ENCODE results near the gene HLA-DQA1.
"Not testable (repeated sequence)": the region's sequence is repeated elsewhere in the genome, so short reads cannot be mapped to it uniquely, and the experiment has no call there.

Gene HLA-DQA1

DNA sequence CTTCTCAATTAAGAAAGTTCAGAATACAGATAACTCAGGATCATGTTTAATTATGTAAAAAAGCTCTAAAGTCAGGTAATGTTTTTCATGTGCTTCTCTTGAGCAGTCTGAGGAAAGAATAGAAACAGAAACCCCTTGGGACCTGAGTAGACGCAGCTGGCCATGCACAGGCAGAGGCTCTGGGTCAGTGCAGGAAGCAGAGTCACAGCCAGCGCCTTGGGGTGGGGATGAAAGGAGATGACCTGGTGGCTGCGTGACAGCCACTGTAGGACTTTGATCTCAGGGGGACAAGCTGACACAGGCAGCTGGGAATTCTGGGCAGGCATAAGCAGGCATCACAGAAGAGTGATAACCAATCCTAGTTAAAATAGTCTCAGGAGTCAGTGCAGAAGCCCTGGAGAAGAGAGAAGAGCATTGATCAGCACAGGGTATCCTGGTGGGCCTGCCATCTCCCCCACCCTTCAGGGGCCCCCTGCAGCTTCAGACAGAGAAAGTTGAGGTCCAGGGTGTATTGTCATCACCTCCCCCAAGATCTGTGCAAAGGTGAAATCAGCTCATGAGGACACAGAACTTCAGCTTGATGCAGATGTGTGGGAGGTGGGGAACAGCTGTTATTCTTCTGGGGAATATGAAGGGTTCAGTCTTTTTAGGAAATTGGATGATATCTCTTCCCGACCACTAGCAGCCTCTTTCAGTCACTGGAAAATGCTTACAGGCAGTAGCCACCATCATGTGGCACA is 22.8 kb downstream of the HLA-DQA1 start:
- DNase-seq, result no peak

GRCh38 chr6:32662099-32662498 is 24.9 kb downstream of the HLA-DQA1 start:
- no peak for DNase-seq

DNA sequence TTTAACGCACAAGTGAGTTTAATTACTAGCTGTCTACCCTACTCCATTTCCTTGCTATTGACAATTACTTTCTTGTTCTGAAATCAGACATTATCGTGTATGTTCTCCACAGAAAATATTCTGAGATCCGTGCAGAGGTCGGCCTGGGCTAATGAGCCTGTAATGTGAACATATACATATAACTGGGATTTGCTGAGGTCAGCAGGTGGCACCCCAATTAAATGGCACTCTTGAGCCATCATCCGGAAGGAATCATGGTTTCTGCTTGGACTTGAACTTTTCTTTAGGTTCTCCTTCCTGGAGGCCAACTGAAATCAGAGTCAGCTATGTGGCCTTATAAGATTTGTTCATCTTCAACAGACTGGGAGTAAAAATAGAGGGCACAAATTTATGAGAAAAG is 25.6 kb downstream of the HLA-DQA1 start:
- no peak for DNase-seq

DNA sequence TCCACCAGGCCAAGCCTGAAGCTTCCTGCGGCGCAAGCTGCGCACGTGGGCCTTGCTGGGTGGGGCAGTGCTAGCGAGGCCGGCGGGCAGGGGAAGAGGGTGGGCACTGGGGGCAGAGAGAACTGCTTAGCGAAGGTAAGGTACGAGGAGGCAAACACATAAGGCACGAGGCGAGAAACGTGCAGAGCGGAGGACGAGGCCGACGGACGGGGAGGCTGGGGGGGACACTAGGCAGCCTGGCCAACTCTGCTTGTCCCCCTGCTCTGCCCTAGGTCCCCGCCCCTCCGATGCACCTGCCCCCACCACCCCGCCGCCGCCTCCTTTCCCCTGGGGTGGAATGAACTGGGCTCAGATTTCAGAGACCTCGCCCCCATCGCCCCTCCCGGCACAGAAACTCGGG is 27.1 kb downstream of the HLA-DQA1 start:
- DNase-seq, result no peak

DNA sequence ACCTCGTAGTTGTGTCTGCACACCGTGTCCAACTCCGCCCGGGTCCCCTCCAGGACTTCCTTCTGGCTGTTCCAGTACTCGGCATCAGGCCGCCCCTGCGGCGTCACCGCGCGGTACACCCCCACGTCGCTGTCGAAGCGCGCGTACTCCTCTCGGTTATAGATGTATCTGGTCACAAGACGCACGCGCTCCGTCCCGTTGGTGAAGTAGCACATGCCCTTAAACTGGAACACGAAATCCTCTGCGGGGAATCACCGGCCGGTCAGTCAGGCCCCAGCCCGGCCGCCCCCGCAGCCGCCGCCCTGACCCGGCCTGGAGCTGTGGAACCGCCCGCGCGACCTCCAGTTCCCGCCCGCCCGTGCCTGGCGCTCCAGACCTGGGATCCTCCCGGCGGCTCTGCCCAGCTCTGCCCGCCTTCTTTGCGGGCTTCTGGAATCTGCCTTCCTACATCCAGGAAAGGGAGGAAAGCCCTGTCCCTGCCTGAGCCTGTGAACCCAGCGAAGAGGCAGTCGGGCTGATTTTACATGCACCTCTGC is 27.7 kb downstream of the HLA-DQA1 start:
- no peak for DNase-seq

DNA sequence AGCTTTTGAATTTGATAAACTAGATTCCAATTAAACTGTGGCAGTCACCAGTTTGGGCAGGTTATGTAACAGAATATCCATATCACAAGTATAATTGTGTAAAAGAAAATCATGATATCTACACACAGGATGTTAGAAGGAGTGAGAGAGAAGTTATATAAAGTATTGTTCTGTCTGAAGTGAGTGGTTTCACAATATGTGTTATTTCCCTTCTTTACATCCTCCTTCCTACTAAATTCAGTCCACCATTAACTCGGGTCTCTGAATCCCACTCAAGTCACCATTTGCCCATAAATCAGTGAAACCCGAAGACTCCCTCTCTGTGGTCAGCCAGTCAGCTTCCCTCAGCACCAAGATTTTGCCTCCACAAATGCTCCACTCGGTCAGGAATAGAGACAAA is 28.5 kb downstream of the HLA-DQA1 start:
- no peak for DNase-seq

DNA sequence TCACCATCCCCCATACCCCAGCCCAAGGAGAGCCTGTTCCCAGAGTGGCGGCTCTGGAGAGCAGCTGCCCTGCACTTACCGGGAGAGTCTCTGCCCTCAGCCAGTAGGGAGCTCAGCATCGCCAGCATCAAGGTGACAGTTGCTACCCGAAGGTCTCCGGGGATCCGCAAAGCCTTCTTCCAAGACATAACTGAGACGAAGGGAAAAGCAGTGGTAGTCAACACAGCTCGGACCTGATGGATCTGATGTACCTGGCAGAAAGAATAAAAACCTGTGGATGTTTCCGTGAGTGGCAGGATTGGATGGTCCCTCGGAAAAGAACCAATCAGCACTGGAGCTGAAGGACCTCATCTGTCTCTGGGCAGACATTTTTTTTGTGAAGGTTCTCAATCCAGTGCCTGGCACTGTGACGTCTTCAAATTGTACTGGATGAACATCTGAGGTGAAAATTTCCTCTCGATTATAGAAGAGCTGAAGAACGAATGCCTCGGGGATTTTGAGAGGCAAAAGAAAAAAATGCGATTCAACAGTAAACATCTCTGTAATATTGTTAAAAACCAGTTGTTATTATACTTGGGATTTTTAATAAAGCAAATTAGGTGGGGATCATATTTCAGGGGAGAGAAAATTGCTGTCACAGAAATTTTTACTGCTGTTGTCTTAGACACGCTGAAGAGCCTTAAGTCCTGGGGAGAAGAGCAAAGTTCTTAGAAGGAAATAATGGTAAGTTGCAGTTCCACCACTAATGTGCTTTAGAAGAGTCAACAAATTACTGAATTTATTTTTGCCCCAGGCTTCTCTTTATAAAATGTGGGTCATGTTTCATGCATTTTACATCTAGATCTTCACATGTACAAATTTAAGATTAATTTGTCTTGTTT is 29.5 kb downstream of the HLA-DQA1 start, which contains the start of gene HLA-DQB1:
Gene HLA-DQB1 (minus strand): TSS at position 238 of the 881 bp plus-strand sequence. CDS start 50 bp downstream, at position 188.
- no peak for DNase-seq

GRCh38 chr6:32668226-32668747 is 31.1 kb downstream of the HLA-DQA1 start:
- DNase-seq, result no peak

DNA sequence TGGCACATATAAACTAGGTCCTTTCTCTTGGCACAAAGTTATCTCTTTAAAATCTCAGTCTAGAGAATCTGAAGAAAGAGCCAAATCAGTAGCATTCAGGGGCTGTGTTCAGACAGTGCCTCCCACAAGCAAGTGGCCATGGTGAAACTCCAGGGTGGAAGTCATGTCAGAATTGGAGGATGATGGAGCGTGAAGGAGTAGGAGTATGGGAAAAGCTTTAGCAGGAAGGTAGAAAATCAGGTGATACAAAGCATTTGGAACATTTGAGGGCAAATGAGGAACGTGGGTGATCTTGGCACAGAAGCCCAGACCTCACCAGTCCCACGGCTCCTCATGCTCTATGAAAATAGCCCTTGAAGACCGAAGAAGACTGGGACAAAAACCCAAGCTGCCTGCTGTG is 32.0 kb downstream of the HLA-DQA1 start:
- no peak for DNase-seq

- DNase-seq, result no peak
These were observed 32.7 kb downstream of the HLA-DQA1 start for GRCh38 chr6:32669893-32670292.

GRCh38 chr6:32671908-32672307 is 34.7 kb downstream of the HLA-DQA1 start:
- DNase-seq, result not testable (repeated sequence)

- not testable (repeated sequence) for DNase-seq
These were observed 36.9 kb downstream of the HLA-DQA1 start for GRCh38 chr6:32674123-32674522.

DNA sequence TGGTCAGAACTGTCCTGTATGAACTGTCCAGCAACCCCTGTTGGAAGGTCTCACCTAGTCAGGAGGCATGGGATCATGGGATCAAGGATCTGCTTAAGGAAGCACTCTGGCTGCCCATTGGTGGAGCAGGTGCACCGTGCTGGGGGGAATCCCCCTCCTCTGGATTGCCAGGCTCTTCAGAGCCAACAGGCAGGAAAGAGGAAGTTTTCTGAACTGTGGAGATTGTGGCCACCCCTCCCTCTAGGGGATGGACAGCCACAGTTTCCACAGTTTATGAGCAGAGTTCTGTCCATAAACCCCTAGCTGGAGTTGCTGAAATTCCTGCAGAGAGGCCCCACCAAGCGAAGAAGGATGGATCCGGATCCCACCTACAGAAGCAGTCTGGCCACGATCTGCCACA is 42.3 kb downstream of the HLA-DQA1 start:
- DNase-seq, result no peak

GRCh38 chr6:32680055-32680454 is 42.8 kb downstream of the HLA-DQA1 start:
- no peak for DNase-seq

DNA sequence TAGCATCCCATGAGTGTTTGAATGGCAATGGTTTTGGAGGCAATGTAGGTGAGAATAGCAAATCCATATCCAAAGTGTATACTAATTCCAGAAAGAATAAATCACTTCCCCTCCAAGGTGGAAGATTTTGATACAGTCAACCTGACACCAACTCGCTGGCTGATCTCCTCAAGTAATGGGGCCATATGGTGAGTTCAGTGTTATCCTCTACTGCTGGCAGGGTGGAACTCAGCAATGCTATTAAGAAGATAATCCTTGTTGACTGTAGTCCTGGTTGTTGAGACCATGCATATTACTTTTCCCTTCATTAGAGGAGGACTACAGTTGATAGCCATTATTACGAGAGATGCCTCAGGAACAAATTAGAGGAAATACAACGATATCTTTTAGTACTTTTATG is 47.0 kb downstream of the HLA-DQA1 start:
- DNase-seq, result no peak

GRCh38 chr6:32685603-32686002 is 48.4 kb downstream of the HLA-DQA1 start:
- no peak for DNase-seq

DNA sequence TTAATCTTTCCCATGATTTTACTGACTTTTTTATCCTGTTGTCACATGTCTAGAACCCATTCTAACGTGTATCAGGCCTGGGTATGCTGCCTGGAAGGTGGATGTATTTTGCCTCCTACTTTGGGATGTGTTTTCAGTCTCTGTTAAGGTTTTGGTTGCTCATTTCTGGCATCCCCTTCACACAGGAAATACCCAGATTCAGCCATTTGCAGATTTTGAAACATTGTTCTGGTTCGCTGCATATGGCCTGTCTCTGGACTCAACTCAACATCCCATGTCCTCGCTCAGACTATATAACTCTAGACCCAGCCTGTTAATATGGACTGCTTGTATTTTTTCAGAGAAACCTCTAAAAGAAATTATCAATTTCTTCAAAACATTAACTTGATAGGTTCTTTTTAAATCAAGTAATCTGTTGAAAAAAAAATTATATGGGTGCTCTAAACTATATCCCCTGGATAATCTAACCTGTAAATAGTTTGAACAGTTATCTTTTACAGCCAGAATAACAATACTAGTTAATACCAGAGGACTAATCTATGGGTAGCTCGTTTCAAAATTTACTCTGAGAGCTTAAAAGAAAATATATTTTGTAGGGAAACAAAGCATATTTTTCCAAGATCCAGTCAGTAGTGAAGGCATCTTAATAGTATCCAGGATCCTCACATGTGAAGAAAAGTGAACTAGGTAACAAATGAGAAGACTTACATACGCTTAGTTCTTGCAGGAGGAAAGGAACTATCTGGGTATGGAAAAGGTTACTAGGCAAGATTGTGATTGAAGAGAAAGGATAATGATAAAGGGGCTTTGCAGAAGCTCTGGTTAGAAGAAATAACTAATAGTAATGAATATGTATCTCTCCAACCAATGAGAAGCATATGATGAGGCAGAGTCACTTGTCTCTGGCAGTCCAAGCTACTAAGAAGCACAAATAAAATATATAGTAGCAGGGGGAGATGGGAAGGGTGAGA is 52.6 kb downstream of the HLA-DQA1 start:
- DNase-seq, result no peak

- DNase-seq, result no peak
These were observed 54.8 kb downstream of the HLA-DQA1 start for GRCh38 chr6:32692019-32692418.
